ENCODE measurements around the gene PTTG1IP2.
A peak's percentile ranks its signal among the peaks of the same experiment; 100 is the strongest.

PTTG1IP2 gene

DNA sequence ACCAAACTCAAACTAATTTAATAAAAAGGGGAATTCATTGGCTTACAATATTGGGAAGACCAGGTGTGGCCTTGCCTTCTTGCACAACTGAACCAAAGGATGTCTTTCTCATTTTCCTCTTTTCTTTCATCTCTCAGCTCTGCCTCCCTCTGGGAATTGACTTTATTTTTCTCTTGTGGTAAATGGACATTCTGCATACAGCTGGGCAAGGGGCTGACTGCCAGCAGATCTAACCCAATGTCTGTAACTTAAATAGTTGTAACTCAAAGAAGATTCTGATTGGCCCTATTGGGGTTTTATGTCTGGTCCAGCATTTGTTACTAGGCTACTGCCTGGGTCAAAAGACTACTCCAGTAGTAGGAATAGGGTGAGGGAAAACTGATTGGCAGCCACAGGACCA, 15.3 kb downstream of the PTTG1IP2 start:
- no peak for DNase-seq

- DNase-seq: no peak
Observed at GRCh38 chr7:90485734-90486316, 16.4 kb downstream of the PTTG1IP2 start.

- DNase-seq: no peak
Observed at GRCh38 chr7:90487808-90488207, 18.4 kb downstream of the PTTG1IP2 start.

GRCh38 chr7:90488220-90488619, 18.8 kb downstream of the PTTG1IP2 start:
- no peak for DNase-seq

DNA sequence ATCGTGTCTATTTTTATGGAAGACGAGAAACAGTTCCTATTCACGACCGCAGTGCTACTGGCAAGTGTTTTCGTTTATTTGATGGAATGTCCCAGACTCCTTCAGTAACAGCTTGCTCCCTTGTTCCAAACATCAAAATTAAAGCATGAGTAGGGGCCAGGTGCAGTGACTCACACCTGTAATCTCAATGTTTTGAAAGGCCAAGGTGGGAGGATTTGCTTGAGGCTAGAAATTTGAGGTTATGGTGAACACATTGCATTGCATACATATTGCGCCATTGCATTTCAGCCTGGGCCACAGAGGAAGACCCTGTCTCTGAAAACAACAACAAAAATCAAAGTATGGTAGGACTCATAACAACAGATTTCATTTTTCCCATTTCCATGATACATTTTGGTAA, 22.8 kb downstream of the PTTG1IP2 start:
- DNase-seq: no peak

DNA sequence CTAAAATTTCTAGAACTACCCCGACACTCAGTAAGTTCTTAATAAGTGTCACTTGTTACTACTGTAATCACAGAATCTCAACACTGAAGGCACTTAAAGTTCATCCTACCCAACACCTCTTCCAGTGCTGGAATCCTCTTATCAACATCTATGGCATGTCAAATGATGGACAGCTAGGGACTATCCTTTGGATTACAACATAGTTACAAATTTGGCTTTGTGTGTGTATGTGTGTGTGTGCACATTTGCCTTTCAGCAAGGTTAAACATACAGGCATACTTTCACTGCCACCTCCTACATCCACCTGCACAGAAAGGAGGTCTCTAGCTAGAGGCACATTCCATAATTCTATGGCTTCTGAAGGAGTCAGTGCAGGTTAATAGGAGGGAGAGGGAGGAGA, 25.8 kb downstream of the PTTG1IP2 start:
- no peak for DNase-seq

DNA sequence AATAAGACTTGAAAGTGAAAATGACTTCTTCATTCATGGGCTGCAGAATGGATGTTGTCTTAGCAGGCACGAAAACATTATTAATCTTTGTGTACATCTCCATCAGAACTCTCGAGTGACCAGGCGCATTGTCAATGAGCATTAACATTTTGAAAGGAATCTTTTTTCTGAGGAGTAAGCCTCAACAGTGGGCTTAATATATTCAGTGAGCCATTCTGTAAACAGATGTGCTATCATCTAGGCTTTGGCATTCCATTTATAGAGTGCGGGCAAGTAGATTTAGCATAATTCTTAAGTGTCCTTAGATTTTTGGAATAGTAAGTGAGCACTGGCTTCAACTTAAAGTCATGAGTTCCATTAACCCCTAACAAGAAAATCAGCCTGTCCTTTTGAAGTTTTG, 33.1 kb downstream of the PTTG1IP2 start:
- DNase-seq: no peak

- DNase-seq: no peak
Observed at GRCh38 chr7:90503367-90503766, 33.9 kb downstream of the PTTG1IP2 start.

DNA sequence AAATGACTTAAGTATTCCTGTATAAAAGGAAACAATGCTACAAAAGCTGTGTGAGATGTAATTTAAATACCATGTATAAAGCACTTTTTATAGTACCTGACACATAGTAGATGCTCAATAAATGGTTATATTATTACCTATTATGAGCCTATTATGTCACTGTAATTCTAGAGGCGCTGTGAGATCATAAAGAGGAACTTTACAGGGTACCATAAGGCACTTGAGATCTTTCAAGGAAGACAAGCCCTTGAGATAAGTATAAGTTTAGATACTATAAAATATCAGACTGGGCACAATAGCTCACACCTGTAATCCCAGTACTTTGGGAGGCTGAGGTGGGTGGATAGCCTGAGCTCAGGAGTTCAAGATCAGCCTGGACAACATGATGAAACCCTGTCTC, 38.3 kb downstream of the PTTG1IP2 start:
- no peak for DNase-seq

DNA sequence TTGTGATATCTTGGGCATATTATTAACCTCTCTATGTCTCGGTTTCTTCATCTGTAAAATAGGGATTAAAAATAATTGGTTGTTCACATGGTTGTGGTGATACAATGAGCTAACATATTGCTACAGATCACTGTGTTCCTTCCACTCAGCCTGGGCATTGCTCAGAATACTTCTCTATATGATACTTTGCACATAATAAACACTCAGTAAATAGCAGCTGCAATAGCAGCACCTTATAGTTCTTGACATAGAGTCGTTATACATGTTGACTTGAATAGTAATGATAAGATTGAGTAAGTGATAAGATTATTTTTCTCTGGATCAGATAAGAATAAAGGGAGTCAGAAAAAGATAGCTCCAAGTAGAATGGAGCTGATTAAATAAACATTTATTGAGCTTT, 42.3 kb downstream of the PTTG1IP2 start:
- DNase-seq: no peak

- DNase-seq: no peak
Observed at GRCh38 chr7:90512821-90513254, 43.4 kb downstream of the PTTG1IP2 start.

DNA sequence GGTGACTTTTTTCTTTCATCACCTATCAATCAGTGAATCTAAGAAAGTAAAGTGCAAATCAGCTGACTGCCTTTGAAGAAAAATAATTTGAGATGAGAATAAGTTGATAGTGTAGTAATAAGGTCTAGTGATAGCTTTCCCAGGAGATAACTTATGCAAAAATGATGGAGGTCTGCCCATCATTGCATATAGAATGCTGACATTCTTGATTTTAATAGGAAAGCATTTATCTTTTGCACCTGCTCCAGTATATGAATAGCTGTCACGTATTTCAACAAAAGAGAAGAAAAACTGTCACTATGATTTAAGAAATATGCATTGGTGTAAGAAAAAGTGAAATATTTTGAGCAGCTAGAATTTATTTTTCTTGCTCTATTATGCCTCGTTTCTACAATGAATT, 46.8 kb downstream of the PTTG1IP2 start:
- DNase-seq: no peak

- no peak for DNase-seq
Observed at GRCh38 chr7:90518630-90519029, 49.2 kb downstream of the PTTG1IP2 start.

- no peak for DNase-seq
Observed at GRCh38 chr7:90520484-90520883, 51.0 kb downstream of the PTTG1IP2 start.

DNA sequence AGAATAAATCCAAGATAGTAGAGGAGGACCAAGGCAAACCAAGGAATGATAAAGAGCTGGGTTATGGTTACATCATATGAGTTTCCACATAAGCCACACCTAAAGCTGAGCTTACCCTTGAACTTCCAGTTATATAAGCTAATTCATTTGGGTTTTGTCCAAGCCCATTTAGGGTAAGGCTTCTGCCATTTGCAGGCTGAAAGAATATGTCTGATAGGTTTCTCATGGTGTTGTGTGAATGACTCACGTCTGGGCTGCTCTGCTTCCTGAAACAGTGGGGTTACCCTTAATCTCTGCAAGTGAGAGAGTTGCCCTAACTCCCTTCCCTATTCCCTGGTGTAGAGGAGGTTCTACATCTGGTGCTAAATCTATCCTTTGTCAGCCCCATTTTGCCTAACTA, 60.8 kb downstream of the PTTG1IP2 start:
- DNase-seq: peak; percentile 26

DNA sequence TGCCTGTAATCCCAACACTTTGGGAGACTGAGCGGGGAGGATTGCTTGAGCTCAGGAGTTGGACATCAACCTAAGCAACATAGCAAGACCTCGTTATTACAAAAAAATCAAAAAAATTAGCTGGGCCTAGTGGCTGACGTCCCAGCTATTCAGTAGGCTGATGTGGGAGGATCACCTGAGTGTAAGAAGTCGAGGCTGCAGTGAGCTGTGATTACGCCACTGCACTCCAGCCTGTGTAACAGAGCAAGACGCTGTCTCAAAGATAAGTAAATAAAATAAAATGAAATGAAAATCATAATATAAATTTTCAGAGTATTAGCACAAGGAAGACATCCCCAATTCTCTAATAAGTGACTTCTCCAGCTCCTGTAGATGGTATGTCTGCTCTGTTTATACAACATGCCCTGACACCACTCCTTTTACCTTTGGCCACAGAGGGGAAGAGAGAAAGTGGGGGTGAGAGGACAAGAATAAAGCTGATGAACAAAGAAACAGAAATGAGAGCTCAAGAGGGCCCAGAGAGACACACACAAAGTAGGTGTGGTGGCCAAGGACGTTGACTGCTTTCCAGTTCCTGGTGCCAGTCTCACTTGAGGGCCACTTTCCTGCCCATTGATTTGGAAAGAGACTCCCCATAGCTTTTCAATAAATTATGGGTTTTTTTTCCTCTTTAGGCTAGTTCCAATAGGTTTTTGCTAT, 62.9 kb downstream of the PTTG1IP2 start:
- no peak for DNase-seq

GRCh38 chr7:90536449-90536848, 67.0 kb downstream of the PTTG1IP2 start:
- DNase-seq: no peak

- no peak for DNase-seq
Observed at GRCh38 chr7:90538405-90538804, 69.0 kb downstream of the PTTG1IP2 start.

GRCh38 chr7:90540406-90540805, 71.0 kb downstream of the PTTG1IP2 start:
- DNase-seq: no peak

DNA sequence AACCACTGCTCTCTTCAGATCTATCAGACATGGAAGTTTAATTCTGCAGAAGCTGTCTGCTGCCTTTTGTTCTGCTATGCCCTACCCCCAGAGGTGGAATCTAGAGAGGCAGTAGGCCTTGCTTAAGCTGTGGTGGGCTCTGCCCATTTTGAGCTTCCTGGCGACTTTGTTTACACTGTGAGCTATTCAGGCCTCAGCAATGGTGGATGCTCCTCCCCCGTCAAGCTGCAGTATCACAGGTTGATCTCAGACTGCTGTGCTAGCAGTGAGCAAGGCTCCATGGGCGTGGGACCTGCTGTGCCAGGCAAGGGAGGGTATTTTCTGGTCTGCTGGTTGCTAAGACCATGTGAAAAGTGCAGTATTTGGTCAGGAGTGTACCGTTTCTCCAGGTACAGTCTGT, 81.6 kb downstream of the PTTG1IP2 start:
- no peak for DNase-seq

GRCh38 chr7:90552521-90552920, 83.1 kb downstream of the PTTG1IP2 start:
- DNase-seq: no peak

GRCh38 chr7:90560730-90561129, 91.3 kb downstream of the PTTG1IP2 start:
- DNase-seq: no peak

Measured in CD4-positive, alpha-beta T cell treated with Interleukin-15 for 1 hour (primary cell).